Memory B cell (primary cell): ENCODE results near the gene DLX1.
A peak's percentile ranks its signal among the peaks of the same experiment; 100 is the strongest.

ENCODE experiments used
- ATAC-seq: fragments of 150-1000 bp; cut with Tn5 transposase; 2 replicates; pipeline ENCODE4 v1.10.0; 2021; ENCODE audit warnings: low read depth, mild to moderate bottlenecking, moderate library complexity
- DNase-seq, 2 donors: peaks; one replicate each; pipeline ENCODE4 v3.0.0; 2022; ENCODE audit warnings: low spot score in 2 of 2
- H3K27ac Mint-ChIP-seq: one replicate; pipeline ENCODE4 v1.8.0; 2022; ENCODE audit warnings: mild to moderate bottlenecking, moderate library complexity, mixed read lengths
- H3K27me3 Mint-ChIP-seq: one replicate; pipeline ENCODE4 v1.8.0; 2022; ENCODE audit warnings: mixed read lengths
- H3K36me3 Mint-ChIP-seq: one replicate; pipeline ENCODE4 v1.8.0; 2022; ENCODE audit warnings: mild to moderate bottlenecking, mixed read lengths
- H3K4me1 Mint-ChIP-seq: one replicate; pipeline ENCODE4 v1.8.0; 2022; ENCODE audit warnings: mixed read lengths
- H3K4me3 Mint-ChIP-seq: one replicate; pipeline ENCODE4 v1.8.0; 2022; ENCODE audit warnings: mild to moderate bottlenecking, moderate library complexity, mixed read lengths
- H3K9me3 Mint-ChIP-seq: one replicate; pipeline ENCODE4 v1.8.0; 2022; ENCODE audit warnings: mixed read lengths

DLX1 gene

GRCh38 chr2:172074254-172074653, 11.1 kb upstream of the DLX1 start:
- ATAC-seq: no peak
- Mint-ChIP-seq H3K4me1 (no peaks in the 10 kb centered on the region), H3K9me3 (no peaks in the 10 kb centered on the region), H3K36me3 (peaks cover 3% of the 10 kb centered on the region), H3K27me3 (peaks cover 4% of the 10 kb centered on the region), H3K27ac (no peak overlapping the region), H3K4me3 (no peak overlapping the region)
- no peak for DNase-seq

DNA sequence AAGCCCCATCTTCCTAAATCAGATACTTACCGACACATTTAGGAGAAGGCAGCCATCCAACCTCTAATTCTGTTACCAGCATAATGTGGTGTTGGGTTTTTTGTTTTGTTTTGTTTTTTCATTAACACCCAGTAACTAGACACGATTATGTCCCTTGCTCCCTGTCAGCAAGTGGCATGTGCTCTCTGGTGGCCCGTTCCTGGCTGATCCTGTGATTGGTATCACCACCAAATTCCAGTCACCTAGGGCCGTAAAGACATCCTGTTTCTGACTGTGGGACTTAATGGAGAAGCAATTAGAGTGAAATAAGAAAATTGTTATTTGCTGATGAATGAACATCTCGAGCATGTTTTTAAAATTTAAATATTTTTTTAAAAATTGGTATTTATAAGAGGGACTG, 5.9 kb upstream of the DLX1 start:
- H3K27ac Mint-ChIP-seq: peak overlapping the region; percentile 58
- no peak for DNase-seq
- H3K4me3 Mint-ChIP-seq: no peak overlapping the region
- peaks cover 2% of the 10 kb centered on the region for H3K9me3 Mint-ChIP-seq
- peaks cover 18% of the 10 kb centered on the region for H3K27me3 Mint-ChIP-seq
- no peak for ATAC-seq
- H3K4me1 Mint-ChIP-seq: peaks cover 3% of the 10 kb centered on the region
- no peaks in the 10 kb centered on the region for H3K36me3 Mint-ChIP-seq

GRCh38 chr2:172079838-172080640, 5.3 kb upstream of the DLX1 start:
- Mint-ChIP-seq H3K27ac (peak overlapping the region; percentile 58), H3K4me3 (no peak overlapping the region)
- ATAC-seq: no peak

GRCh38 chr2:172080641-172081220, 4.6 kb upstream of the DLX1 start:
- Mint-ChIP-seq H3K27ac (no peak overlapping the region), H3K9me3 (peaks cover 3% of the 10 kb centered on the region), H3K4me3 (no peak overlapping the region), H3K27me3 (peaks cover 21% of the 10 kb centered on the region), H3K36me3 (peaks cover under 1% of the 10 kb centered on the region), H3K4me1 (peaks cover 7% of the 10 kb centered on the region)
- ATAC-seq: no peak
- DNase-seq: no peak

More at GRCh38 chr2:172079838-172080640, 5.3 kb upstream of the DLX1 start:
- Mint-ChIP-seq H3K27me3 (peaks cover 19% of the 10 kb centered on the region), H3K36me3 (no peaks in the 10 kb centered on the region), H3K4me1 (peaks cover 3% of the 10 kb centered on the region), H3K9me3 (peaks cover 2% of the 10 kb centered on the region)
- no peak for DNase-seq

DNA sequence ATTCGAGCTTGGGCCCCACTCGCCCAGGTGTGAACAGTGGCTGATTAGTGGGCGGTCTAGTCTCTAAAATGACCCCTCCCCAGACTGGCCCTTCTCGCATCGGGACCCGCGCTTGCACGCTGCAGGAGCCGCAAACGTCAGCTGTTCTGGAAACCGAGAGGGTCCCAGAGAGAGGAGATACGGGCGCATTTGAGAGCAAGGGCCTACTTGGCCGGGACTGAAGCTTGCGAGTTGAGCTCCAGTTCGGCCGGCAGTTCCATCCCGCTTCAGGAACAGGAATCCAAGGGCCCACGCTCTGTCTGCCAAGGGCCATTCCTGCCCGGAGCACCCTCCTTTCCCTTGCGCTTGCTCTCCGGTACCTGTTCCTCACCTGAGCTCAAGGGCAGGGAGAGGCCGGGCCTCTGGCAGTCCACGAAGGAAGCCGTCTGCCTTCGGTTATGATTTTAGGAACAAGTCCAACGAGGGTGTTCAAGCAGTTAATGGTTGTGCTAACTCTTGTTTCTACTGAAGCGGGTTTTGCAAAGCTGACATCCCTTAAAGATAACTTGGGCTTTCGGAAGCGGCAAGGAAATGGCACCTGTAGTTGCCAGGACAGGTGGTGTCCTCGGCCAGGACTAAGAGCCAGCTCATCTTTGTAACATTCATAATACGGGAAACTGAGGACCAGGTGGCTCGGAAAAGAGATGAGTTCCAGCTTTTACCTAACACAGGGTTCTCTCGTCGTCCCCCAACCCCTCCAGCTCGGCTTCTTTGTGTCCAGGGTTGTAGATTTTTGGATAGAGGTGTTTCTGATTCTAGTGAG, 3.9 kb upstream of the DLX1 start:
- peaks cover 8% of the 10 kb centered on the region for H3K4me1 Mint-ChIP-seq
- H3K27me3 Mint-ChIP-seq: peaks cover 23% of the 10 kb centered on the region
- ATAC-seq: no peak
- no peak for DNase-seq
- H3K36me3 Mint-ChIP-seq: peaks cover 3% of the 10 kb centered on the region
- H3K27ac Mint-ChIP-seq: no peak overlapping the region
- peaks cover 4% of the 10 kb centered on the region for H3K9me3 Mint-ChIP-seq
- H3K4me3 Mint-ChIP-seq: no peak overlapping the region

- Mint-ChIP-seq H3K9me3 (peaks cover 4% of the 10 kb centered on the region), H3K4me3 (no peak overlapping the region), H3K4me1 (peaks cover 8% of the 10 kb centered on the region), H3K27ac (peak overlapping the region; percentile 83), H3K27me3 (peaks cover 27% of the 10 kb centered on the region), H3K36me3 (peaks cover 3% of the 10 kb centered on the region)
- DNase-seq (no peak), ATAC-seq (no peak)
Measured at GRCh38 chr2:172082105-172082943, 3.0 kb upstream of the DLX1 start.

GRCh38 chr2:172082944-172083627, 2.2 kb upstream of the DLX1 start:
- Mint-ChIP-seq H3K4me3 (no peak overlapping the region), H3K4me1 (peaks cover 8% of the 10 kb centered on the region), H3K9me3 (peaks cover 4% of the 10 kb centered on the region), H3K27me3 (peaks cover 29% of the 10 kb centered on the region), H3K27ac (peak overlapping the region; percentile 83), H3K36me3 (peaks cover 3% of the 10 kb centered on the region)
- ATAC-seq: no peak
- DNase-seq: no peak

- peak overlapping the region; percentile 83 for H3K27ac Mint-ChIP-seq
- H3K36me3 Mint-ChIP-seq: peaks cover 3% of the 10 kb centered on the region
- DNase-seq: peak in 1 of 2 donors; percentile 22
- no peak for ATAC-seq
- peaks cover 35% of the 10 kb centered on the region for H3K27me3 Mint-ChIP-seq
- peaks cover 8% of the 10 kb centered on the region for H3K4me1 Mint-ChIP-seq
- peaks cover 4% of the 10 kb centered on the region for H3K9me3 Mint-ChIP-seq
- peak overlapping the region; percentile 66 for H3K4me3 Mint-ChIP-seq
Measured at GRCh38 chr2:172083628-172084394, 1.5 kb upstream of the DLX1 start.

DNA sequence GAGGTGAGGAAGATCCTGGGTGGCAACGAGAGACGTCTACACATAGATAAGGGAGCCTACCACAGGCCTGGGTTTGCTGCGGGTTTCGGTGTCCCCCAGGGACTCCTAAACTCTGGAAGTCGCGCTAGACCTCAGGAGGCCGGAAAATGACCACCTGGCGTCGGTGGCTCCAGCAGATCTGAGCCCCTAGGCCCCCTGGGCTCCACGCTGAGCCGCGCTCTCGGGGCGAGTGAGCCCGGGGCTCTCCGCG, 987 bp upstream of the DLX1 start:
- Mint-ChIP-seq H3K27ac (peak overlapping the region; percentile 83), H3K36me3 (peaks cover 3% of the 10 kb centered on the region), H3K27me3 (peaks cover 33% of the 10 kb centered on the region), H3K4me1 (peaks cover 8% of the 10 kb centered on the region), H3K9me3 (peaks cover 4% of the 10 kb centered on the region), H3K4me3 (peak overlapping the region; percentile 66)
- no peak for DNase-seq
- no peak for ATAC-seq

- ATAC-seq: peak; percentile 42
- Mint-ChIP-seq H3K9me3 (peaks cover 3% of the 10 kb centered on the region), H3K4me1 (peaks cover 8% of the 10 kb centered on the region)
Measured at GRCh38 chr2:172084645-172085459, 455 bp upstream of the DLX1 start.

GRCh38 chr2:172086241-172087206, 1.2 kb downstream of the DLX1 start:
- DNase-seq (peak in 1 of 2 donors; percentile 31), ATAC-seq (peak; percentile 34)
- Mint-ChIP-seq H3K36me3 (peaks cover 4% of the 10 kb centered on the region), H3K4me3 (peak overlapping the region; percentile 44), H3K9me3 (peaks cover 3% of the 10 kb centered on the region), H3K27me3 (peaks cover 31% of the 10 kb centered on the region), H3K27ac (peak overlapping the region; percentile 95), H3K4me1 (peaks cover 8% of the 10 kb centered on the region)

More at GRCh38 chr2:172084645-172085459, 455 bp upstream of the DLX1 start:
- DNase-seq: peak; percentile 30 to 42
- Mint-ChIP-seq H3K27me3 (peaks cover 34% of the 10 kb centered on the region), H3K27ac (peak overlapping the region; percentile 95), H3K4me3 (peak overlapping the region; percentile 66), H3K36me3 (peaks cover 4% of the 10 kb centered on the region)
